ENCODE data around the gene GRPR.
"Not testable (repeated sequence)": the region's sequence is repeated elsewhere in the genome, so short reads cannot be mapped to it uniquely, and the experiment has no call there.

GRPR gene

DNA sequence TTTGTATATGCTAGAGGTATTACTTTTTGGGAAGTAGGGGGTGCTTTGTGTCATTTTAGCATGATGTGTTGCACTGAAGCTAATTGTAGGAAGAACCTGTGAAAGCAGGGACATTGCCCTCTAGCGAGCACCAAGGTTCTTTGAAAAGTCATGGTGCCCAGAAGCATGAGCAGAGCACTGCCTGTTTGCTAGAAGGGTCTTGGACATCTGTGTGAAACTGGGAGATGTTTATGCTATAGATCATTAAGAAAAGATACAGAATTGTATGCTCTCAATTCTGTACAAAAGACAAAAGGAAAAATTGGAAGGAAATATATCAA lies 14.7 kb downstream of the GRPR start:
- peak in 1 of 2 experiments; percentile 8 for DNase-seq

DNA sequence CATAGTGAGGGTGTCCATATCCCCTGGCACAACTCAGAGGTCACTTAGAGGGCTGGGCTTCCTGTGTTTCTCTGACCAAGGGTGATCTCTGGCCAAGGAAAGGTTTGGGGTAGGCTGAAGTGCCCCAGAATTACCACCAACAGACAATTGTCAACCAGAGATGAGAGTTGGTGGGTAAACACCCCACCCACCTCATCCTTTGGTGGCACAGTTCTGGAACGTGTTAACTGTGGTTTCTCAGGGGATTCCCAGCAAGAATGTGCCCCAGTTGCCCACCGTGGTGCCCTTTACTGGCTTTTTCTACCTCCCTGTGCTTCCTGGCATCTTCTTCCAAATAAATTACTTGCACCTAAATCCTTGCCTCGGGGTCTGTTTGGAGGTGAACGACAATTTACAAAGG lies 17.1 kb downstream of the GRPR start:
- no peak for DNase-seq

DNA sequence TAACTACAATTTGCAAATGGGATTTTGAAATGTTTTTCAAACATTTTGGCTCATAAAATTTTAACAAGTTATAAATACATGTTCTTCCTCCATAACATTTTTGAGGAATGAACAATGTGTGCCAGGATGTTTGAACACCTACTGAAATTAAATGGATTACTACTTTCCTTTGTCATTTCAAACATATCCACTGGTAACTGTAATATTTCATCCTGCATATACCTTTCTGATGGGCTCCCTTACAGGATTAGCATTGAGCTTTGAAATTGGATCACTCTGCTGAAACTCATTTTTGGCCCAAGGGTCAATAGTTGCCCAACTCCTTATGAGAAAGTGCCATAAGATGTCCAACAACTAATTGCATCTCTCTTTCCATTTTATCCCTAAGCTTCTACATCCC lies 17.6 kb downstream of the GRPR start:
- DNase-seq, result no peak

DNA sequence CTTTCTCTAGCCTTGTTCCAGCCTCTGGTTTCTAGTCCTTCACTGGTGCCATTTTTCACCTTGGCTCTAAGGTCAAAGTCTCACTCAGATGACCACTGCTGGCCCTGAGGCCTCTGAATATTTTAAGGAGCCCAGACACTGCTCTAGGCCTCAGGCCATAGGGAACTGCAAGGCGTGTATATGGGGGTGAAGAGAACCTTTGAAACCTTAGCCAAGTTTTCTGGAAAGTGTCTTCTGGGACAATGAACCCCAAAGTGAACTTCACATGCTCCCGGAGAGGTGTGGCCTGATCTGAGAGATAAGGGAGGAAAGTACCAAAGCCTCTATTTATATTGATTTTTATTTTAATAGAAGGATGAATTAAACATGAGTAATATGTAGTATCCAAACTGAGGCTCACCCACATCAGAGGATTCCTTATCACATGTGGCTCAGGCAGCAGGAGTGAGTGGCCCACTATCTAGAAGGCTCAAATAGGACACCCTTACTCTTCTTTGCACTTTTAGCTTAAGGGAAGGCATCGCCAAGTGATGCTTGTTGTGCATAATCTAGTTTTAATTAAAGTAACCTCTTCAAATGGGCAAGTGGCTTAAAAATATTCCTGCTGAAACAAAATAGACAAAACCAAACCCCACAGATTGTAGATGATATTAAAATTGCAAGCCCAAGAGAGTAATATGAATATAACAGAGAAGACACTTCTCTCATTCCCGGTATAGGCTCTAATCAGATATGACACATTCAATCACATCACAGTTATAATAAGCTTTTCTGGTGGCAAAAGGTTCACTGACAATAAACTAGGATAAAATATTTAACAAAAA lies 18.3 kb downstream of the GRPR start:
- no peak for DNase-seq

DNA sequence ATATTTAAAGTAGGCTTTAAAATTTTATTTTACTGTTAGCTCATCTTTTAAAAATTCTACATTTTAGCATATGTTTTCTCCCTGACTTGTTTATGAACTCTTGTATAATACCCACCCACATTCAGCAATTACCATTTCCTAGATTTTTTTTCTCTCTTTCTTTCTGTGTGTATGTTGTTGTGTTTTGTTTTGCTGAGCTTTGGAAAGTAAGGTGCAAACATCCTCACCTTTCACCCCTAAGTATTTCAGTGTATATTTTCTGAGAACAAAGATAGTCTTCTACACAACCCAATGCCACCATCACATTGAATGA lies 18.8 kb downstream of the GRPR start:
- DNase-seq, result no peak

DNA sequence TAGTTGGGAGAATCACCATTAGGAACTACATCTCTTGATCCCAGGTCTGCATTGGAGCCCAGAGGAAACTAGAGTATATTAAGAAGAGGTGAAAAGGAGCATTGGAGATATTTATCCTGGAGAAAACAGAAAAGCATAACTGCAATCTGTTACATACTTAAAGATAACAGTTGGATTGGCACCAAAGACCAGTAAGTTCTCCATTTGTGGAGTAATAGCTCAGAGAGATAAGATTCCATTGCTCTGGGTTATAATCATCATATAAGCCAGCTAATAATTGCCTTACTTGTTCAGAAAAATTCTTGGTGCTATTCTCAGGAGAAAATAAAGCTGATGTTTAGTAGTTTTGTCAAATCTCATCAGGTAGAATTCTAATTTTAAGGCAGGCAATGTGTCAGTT lies 20.6 kb downstream of the GRPR start:
- no peak for DNase-seq

DNA sequence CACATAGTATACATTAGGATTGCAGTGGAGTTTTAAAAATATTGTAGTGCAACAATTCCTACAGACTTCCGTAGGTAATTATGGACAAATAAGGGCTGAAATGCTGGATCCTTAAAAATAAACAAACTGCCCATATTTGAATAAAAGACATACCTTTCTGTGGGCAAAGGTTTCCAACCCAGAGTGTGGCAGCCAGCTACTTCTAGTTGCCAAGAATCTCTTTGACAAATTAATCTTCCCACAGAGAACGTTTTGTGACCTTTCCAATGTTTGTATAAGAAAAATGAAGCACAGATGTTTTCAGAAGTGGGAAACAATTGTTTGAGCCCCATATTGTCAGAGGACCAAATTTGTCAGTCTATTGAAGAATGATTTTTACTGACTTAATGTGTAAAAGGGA lies 21.1 kb downstream of the GRPR start:
- DNase-seq, result no peak

DNA sequence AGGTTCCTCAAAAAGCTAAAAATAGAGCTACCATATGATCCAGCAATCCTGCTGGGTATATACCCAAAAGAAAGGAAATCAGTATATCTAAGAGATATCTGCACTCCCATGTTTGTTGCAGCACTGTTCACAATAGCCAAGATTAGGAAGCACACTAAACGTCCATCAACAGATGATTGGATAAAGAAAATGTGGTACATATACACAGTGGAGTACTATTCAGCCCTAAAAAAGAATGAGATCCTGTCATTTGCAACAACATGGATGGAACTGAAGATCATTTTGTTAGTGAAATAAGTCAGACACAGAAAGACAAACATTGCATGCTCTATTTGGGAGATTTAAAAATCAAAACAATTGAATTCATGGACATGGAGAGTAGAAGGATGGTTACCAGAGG lies 21.7 kb downstream of the GRPR start:
- DNase-seq, result not testable (repeated sequence)

DNA sequence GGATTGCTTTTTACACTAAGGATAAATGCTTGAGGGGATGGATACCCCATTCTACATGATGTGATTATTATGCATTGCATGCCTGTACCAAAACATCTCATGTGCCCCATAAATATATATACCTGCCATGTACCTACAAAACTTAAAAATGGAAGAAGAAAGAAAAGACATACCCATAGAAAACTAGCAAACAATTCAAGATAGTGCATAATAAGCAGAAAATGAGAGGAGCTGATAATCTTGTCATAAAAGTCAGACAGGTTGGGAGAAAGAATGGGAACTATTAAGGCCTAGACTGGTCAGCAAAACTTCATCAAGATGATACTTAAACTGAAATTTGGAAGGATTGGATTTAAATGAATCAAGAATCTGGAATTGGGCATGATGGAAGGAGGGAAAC lies 22.3 kb downstream of the GRPR start:
- DNase-seq, result no peak

DNA sequence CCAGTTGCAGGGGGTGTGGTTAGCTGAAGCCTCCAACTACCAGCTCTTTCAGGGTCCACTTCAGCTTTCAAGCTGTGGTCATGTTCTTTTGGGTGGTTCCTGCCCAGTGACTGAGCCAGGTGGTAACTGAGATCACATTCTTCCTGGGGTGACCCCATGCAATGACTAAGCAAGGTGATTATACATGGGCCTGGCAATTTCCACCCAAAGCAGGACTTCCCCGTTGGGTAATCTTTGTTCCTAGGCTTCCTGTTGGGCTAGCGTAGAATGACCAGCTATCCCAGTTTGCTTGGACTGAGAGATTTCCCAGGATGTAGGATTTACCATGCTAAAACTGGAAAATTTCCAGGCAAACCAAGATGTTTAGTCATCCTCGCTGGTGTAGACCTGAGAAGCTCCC lies 25.5 kb downstream of the GRPR start:
- no peak for DNase-seq

DNA sequence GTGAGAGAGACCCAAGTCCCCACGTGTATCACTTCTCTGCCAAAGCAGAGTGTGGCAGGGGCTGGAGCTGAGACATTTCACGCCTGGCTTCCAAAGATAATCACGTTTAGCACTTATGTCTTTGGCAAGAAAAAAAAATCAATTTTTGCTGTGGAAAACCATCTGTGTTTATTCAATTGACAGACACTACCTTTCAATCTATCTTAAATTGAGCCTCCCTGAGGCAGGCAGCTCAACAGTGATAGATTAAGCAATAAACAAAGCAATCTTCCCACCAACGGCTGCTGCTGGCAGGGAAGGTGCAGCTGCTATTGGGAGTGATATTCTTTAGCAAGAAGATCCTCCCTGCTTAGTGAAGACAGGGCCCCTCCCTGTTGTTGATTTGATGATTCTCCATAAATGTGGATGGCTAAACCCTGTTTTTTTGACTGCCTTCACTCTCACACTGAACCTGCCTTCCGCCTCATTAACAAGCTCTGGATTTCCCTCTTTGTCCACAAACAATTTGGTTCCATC lies 32.3 kb downstream of the GRPR start:
- no peak for DNase-seq

DNA sequence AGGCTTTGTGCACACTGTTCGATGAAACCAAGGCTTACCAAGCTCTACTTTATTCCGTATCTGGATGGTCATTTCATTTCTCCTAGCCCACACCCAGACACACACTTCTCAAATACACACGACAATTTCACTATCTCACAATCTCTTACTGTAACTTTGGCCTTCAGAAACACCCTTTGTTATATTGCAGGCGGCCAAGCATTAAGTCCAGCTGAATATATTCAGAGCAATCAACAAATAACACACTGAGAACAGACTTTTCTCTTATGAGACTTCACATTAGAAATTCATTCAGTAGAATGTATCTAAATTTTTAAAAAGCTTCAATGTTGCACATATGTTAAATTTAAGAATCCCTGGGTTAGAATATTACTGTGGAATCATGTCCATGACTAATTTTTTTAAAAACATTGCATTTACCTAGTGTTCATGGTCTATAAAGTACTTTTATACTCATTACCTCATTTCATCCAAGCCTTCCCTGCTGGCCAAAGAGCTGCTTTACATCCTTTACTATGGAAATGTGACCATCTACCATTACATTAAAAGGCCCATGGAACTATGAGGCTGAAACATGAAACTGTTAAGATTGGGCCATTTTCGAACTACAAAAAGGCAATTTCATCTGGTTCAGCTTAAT lies 33.4 kb downstream of the GRPR start:
- no peak for DNase-seq

DNA sequence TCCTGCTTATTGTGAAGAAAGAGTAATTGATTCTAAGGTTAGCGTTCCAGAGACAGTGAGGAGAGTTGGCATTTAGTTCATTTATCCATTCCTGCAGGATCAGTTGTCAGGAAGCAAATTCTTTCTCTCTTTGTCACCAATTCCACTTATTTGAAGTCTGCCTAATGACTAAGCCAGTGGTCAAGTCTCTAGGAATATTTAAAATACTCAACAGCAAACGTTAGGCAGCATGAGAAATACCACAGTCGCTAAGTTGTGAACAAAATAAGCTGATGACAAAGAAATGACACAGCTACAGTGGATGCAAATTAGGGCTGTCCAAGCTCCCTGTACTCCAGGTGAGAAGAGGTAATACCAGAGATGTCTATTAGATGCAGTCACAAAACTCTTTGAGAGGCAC lies 37.4 kb downstream of the GRPR start:
- peak in 1 of 2 experiments; percentile 26 for DNase-seq

DNA sequence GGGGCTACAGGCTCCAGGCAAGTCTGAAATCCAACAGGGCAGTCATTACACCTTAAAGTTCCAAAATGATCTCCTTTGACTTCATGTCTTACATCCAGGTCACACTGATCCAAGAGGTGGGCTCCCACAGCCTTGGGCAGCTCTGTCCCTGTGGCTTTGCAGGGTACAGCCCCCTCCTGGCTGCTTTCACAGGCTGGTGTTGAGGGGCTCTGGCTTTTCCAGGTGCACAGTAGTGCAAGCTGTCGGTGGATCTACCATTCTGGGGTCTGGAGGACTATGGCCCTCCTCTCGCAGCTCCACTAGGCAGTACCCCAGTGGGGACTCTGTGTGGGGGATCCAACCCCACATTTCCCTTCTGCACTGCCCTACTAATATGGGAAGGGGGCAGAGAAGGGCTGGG lies 37.8 kb downstream of the GRPR start:
- DNase-seq, result not testable (repeated sequence)

DNA sequence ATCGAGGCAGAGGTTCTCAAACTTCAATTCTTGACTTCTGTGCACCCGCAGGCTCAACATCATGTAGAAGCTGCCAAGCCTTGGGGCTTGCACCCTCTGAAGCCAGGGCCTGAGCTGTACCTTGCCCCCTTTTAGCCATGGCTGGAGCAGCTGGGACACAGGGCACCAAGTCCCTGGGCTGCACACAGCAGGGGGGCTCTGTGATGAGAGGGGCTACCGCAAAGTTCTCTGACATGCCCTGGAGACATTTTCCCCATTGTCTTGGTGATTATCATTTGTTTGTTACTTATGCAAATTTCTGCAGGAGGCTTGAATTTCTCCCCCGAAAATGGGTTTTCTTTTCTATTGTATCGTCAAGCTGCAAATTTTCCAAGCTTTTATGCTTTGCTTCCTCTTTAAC lies 39.0 kb downstream of the GRPR start:
- DNase-seq, result no peak

DNA sequence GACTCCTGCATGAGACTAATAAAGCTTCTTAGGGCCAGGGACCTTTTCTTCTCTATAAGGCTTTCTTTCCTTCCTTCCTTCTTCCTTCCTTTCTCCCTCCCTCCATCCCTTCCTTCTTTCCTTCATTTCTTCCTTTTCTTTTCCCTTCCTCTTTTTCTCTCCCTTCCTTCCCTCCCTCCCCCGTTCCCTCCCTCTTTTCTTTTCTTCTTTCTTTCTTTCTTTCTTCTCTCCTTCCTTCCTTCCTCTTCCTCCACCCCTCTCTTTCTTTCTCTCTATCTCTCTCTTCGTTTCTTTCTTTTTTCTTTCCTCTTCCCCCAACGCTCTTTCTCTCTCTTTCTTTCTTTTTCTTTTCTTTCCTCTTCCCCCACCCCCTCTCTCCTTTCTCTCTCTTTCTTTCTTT lies 41.4 kb downstream of the GRPR start:
- no peak for DNase-seq

DNA sequence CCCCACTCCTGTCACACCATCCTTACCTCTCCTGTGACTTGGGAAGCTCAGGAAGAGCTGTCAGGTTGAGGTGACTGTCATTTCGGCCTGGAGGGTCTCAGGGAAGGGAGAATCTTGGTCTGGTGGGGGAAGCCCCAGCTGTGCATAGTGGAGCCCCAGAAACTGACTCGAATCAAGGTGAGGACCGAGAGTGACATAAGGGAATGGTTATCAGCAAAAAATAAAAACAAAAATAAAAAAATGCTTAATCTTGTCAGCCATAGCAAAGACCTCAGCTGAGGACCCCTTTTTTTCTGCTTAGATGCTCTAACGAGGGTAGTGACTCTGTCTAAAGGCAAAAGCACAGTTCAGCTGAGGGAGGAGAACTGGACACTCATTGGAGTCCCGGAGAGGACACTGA lies 43.8 kb downstream of the GRPR start, which contains the start of gene MAGEB17:
MAGEB17 (plus strand) TSS at position 301 of the 400 bp plus-strand sequence. CDS start 2,902 bp downstream, outside the sequence.
- DNase-seq, result no peak

DNA sequence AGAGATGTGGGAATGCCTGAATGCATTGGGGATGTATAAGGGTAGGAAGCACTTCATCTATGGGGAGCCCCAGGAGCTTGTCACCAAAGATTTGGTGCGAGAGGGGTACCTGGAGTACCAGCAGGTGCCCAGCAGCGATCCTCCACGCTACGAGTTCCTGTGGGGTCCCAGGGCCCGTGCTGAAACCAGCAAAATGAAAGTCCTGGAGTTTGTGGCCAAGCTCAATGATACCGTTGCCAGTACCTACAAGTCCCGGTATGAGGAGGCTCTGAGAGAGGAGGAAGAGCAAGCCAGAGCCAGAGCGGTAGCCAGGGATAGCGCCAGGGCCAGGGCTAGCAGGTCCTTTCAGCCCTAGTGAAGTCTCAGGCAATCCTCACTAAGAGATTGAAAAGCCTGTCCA lies 47.7 kb downstream of the GRPR start:
- DNase-seq, result no peak

DNA sequence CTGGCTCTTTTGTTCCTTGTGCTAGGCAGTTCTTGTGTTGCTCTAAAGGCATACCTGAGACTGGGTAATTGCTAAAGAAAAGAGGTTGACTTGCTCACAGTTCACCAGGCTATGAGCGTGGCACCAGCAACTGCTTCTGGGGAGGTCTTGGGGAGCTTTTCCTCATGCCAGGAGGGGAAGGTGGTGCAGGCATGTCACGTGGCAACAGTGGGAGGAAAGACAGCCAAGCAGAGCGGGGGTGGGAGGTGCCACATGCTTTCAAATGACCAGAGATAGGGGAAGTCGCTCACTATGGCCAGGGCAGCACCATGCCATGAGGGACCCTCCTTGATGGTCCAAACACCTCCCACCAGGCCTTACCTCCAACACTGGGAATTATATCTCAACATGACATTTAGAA lies 48.6 kb downstream of the GRPR start:
- DNase-seq, result no peak

DNA sequence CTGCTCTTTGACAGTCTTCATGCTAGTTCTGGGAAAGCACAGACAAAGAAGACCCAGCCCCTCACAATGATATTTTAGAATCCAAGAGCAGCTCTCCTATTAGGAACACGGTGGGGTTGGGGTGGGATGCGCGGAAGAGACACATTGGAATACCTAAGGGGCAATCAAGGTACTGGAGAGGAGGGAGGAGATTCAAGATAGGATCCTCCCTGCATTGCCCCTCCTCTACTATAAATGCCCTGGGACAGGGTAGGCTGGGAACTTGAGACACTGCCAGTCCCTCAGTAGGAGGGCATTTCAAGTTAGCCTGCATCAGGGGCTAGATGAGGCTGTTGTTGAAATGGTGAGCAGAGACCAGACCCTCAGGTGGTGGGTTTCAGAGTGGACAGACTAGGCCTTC lies 49.0 kb downstream of the GRPR start:
- DNase-seq, result no peak

DNA sequence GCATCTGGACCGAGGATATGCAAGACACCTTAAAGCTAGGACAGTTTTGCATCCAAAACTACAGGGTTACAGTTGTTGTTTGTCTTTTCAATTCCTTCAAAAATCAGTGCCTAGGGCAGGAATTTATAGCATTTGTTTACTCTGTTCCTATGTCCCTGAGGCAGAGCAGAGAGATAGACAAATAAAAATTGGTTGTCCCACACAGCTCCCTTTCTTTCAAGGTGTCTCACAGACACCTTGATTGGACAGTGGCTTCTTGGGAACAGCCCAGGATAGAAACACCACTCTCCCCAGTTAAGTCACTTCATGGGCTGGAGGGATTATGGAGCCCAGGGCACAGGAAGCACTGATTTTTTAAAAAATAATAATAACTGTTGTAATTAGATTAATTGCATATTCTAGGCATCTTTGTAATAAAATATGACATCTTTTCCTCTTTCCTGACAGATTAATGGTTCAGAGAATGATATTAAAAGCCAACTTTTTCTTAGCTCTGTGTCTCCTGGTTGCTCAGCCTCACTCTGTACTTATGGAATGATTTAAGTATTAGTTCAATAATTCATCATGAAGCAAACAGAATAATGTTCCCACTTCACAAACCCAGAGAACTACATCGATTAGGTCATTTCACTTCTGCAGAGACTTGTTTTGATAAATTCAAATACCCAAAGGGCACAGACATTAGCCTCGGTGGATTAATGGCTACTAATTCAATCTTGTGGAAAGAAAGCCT lies 52.1 kb downstream of the GRPR start:
- DNase-seq, result no peak

DNA sequence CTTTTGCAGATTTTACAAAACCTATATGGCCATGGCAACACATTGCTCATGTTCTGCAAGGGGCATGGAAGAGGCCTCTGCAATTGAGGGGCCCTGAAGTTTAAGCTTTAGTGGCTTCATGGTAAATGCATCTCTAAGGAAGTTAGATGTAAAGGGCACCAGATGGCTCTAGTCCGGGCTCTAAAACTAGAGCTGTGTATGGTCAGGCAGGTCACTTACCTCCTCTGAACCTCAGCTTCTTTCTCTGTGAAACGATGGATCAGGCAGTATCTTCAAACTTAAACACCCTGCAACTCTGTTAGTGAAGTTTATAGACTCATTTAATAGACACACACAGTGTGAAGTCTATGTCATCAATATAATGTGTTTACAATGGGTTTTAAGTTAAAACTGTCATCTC lies 53.9 kb downstream of the GRPR start:
- DNase-seq, result no peak

DNA sequence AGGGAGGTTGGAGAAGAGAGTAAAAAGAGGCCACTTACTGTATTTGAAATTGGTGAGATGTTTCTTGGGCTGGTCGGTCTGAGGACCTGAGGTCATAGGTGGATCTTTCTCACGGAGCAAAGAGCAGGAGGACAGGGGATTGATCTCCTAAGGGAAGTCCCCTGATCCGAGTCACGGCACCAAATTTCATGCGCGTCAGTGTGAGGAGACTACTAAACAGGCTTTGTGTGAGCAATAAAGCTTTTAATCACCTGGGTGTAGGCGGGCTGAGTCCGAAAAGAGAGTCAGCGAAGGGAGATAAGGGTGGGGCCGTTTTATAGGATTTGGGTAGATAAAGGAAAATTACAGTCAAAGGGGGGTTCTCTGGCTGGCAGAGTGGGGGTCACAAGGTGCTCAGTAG lies 60.5 kb downstream of the GRPR start:
- DNase-seq, result not testable (repeated sequence)

DNA sequence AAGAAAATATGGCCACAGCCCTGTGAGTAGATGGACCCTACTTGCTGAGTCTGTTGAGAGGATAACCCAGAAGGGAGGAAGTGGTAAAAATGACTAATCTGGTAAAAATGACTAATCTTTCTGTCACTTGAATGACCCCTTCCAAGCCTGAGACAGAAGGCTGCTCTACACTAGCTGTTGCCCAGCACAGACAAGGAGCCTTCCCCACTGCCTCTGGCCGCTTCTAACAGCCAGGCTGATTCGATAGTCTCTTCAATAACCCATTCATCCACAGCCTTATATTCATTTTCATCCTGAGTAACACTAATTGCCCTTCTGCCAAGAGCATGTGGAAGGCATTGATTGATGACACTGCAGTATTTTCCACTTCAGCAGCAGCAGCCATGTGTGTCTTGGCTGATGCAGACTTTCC lies 62.4 kb downstream of the GRPR start:
- DNase-seq, result no peak
